Progenitor cell of endocrine pancreas (in vitro differentiated cells): ENCODE results near the gene PGAP3. TPM values are rescaled to one million over a fixed set of nuclear protein-coding genes. Genes with fewer than 3 reads are reported as not detected.
"Not testable (repeated sequence)": the region's sequence is repeated elsewhere in the genome, so short reads cannot be mapped to it uniquely, and the experiment has no call there.

Experiments used
- DNase-seq: peaks from one replicate; pipeline ENCODE4 v3.0.0; 2021; ENCODE audit warnings: low spot score; ENCODE audit not compliant: unreplicated experiment
- H3K27ac Mint-ChIP-seq: 2 replicates; pipeline ENCODE4 v1.8.0; 2021; ENCODE audit warnings: mild to moderate bottlenecking, moderate library complexity, mixed read lengths
- H3K27me3 Mint-ChIP-seq: 2 replicates; pipeline ENCODE4 v1.8.0; 2021; ENCODE audit warnings: mixed read lengths
- H3K36me3 Mint-ChIP-seq: 2 replicates; pipeline ENCODE4 v1.8.0; 2022; ENCODE audit warnings: mixed read lengths; ENCODE audit not compliant: insufficient read depth
- H3K4me1 Mint-ChIP-seq: 2 replicates; pipeline ENCODE4 v1.8.0; 2021; ENCODE audit warnings: low read depth, mixed read lengths
- H3K4me3 Mint-ChIP-seq: 2 replicates; pipeline ENCODE4 v1.8.0; 2021; ENCODE audit warnings: low read depth, mild to moderate bottlenecking, moderate library complexity, mixed read lengths
- H3K9me3 Mint-ChIP-seq: 2 replicates; pipeline ENCODE4 v1.8.0; 2021; ENCODE audit warnings: low read depth, mixed read lengths
- CTCF ChIP-seq: fragments of 200-600 bp; sonication (generic); IDR thresholded peaks from one replicate; pipeline ENCODE4 v1.5.0; 2021; ENCODE audit warnings: antibody characterized with exemption, mild to moderate bottlenecking; ENCODE audit not compliant: unreplicated experiment
- total RNA-seq: library from RNA; stranded (reverse); gene quantifications from 2 replicates; pipeline ENCODE4 v1.2.1, GENCODE V29; 2021

PGAP3 gene
- total RNA-seq, 1 donor from 2014 or later, result 40.1 TPM

- H3K4me3 Mint-ChIP-seq, result peak overlapping the region; percentile 93
- H3K36me3 Mint-ChIP-seq, result peaks cover 1% of the 10 kb centered on the region
- H3K4me1 Mint-ChIP-seq, result peaks cover 49% of the 10 kb centered on the region
- no peak for DNase-seq
- no peak for TF ChIP-seq CTCF
- H3K27me3 Mint-ChIP-seq, result no peaks in the 10 kb centered on the region
- H3K27ac Mint-ChIP-seq, result peak overlapping the region; percentile 77
- no peaks in the 10 kb centered on the region for H3K9me3 Mint-ChIP-seq
Observed at GRCh38 chr17:39701012-39701783, 13.3 kb upstream of the PGAP3 start.

GRCh38 chr17:39700148-39700987 lies 12.5 kb upstream of the PGAP3 start:
- H3K27ac Mint-ChIP-seq, result peak overlapping the region; percentile 71
- peaks cover 53% of the 10 kb centered on the region for H3K4me1 Mint-ChIP-seq
- TF ChIP-seq CTCF, result peak; percentile 10

GRCh38 chr17:39699818-39700147 lies 11.9 kb upstream of the PGAP3 start, which contains the start of gene ERBB2:
ERBB2 (plus strand) TSS chr17:39700064; CDS start chr17:39700239, 175 bp downstream.
- Mint-ChIP-seq H3K36me3 (peaks cover 1% of the 10 kb centered on the region), H3K27ac (peak within 1 kb of the TSS; percentile 95), H3K9me3 (no peaks in the 10 kb centered on the region), H3K4me3 (peak within 1 kb of the TSS; percentile 93), H3K4me1 (peaks cover 53% of the 10 kb centered on the region), H3K27me3 (no peaks in the 10 kb centered on the region)
- DNase-seq, result peak; percentile 40
- no peak for TF ChIP-seq CTCF

More at GRCh38 chr17:39700148-39700987, 12.5 kb upstream of the PGAP3 start:
- peaks cover 1% of the 10 kb centered on the region for H3K36me3 Mint-ChIP-seq
- H3K4me3 Mint-ChIP-seq, result peak overlapping the region; percentile 93
- no peaks in the 10 kb centered on the region for H3K9me3 Mint-ChIP-seq
- DNase-seq, result peak; percentile 31
- H3K27me3 Mint-ChIP-seq, result no peaks in the 10 kb centered on the region

GRCh38 chr17:39699157-39699817 lies 11.4 kb upstream of the PGAP3 start:
- H3K27me3 Mint-ChIP-seq, DNase-seq, H3K36me3 Mint-ChIP-seq, H3K9me3 Mint-ChIP-seq: not testable (repeated sequence)
- Mint-ChIP-seq H3K4me1 (peaks cover 53% of the 10 kb centered on the region), H3K4me3 (peak overlapping the region; percentile 93), H3K27ac (peak overlapping the region; percentile 95)

- H3K36me3 Mint-ChIP-seq, result no peaks in the 10 kb centered on the region
- no peak for TF ChIP-seq CTCF
- no peak overlapping the region for H3K4me3 Mint-ChIP-seq
- H3K4me1 Mint-ChIP-seq, result peaks cover 43% of the 10 kb centered on the region
- no peaks in the 10 kb centered on the region for H3K27me3 Mint-ChIP-seq
- no peak overlapping the region for H3K27ac Mint-ChIP-seq
- no peaks in the 10 kb centered on the region for H3K9me3 Mint-ChIP-seq
- DNase-seq, result no peak
Observed at GRCh38 chr17:39697961-39698360, 10.1 kb upstream of the PGAP3 start.
